ENCODE data around the gene ARSB.

DNA sequence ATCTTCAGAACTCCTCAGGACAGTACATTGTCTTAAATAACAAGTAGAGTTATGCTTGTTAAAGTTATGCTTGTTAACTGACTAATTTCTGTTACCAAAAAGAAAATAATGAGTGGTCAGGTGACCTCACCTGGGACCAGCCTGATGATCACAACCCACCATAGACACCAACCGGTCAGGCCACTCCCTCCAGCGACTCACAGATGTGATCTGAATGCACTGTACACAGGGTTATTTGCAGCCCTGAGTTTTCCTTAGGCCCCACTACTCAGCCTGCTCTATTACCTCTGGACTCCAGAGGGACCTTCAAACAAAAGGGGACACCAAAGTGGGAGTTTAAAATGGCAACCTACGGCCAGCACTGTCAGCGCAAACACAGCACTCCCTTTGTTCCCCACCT is 55.3 kb downstream of the ARSB start:
- TF ChIP-seq, protein P1, sequence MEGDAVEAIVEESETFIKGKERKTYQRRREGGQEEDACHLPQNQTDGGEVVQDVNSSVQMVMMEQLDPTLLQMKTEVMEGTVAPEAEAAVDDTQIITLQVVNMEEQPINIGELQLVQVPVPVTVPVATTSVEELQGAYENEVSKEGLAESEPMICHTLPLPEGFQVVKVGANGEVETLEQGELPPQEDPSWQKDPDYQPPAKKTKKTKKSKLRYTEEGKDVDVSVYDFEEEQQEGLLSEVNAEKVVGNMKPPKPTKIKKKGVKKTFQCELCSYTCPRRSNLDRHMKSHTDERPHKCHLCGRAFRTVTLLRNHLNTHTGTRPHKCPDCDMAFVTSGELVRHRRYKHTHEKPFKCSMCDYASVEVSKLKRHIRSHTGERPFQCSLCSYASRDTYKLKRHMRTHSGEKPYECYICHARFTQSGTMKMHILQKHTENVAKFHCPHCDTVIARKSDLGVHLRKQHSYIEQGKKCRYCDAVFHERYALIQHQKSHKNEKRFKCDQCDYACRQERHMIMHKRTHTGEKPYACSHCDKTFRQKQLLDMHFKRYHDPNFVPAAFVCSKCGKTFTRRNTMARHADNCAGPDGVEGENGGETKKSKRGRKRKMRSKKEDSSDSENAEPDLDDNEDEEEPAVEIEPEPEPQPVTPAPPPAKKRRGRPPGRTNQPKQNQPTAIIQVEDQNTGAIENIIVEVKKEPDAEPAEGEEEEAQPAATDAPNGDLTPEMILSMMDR (IDR thresholded peaks at IDR 0.05; ENCODE audit: insufficient read depth, low read length) = no peak
- TF ChIP-seq POLR2AphosphoS5 (IDR thresholded peaks at IDR 0.05; ENCODE audit: low read depth) = no peak
- no peak for TF ChIP-seq SPI1 (IDR thresholded peaks at IDR 0.05; ENCODE audit: borderline replicate concordance, low read depth)
- TF ChIP-seq, protein P2, sequence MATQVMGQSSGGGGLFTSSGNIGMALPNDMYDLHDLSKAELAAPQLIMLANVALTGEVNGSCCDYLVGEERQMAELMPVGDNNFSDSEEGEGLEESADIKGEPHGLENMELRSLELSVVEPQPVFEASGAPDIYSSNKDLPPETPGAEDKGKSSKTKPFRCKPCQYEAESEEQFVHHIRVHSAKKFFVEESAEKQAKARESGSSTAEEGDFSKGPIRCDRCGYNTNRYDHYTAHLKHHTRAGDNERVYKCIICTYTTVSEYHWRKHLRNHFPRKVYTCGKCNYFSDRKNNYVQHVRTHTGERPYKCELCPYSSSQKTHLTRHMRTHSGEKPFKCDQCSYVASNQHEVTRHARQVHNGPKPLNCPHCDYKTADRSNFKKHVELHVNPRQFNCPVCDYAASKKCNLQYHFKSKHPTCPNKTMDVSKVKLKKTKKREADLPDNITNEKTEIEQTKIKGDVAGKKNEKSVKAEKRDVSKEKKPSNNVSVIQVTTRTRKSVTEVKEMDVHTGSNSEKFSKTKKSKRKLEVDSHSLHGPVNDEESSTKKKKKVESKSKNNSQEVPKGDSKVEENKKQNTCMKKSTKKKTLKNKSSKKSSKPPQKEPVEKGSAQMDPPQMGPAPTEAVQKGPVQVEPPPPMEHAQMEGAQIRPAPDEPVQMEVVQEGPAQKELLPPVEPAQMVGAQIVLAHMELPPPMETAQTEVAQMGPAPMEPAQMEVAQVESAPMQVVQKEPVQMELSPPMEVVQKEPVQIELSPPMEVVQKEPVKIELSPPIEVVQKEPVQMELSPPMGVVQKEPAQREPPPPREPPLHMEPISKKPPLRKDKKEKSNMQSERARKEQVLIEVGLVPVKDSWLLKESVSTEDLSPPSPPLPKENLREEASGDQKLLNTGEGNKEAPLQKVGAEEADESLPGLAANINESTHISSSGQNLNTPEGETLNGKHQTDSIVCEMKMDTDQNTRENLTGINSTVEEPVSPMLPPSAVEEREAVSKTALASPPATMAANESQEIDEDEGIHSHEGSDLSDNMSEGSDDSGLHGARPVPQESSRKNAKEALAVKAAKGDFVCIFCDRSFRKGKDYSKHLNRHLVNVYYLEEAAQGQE (IDR thresholded peaks at IDR 0.05; ENCODE audit: insufficient replicate concordance, low read depth) = no peak
- TF ChIP-seq GABPA (IDR thresholded peaks at IDR 0.05; ENCODE audit: low read depth) = no peak
